Measurements from ENCODE around the gene PCNX3. TPM values are rescaled to one million over a fixed set of nuclear protein-coding genes. Genes with fewer than 3 reads are reported as not detected.
"Not testable (repeated sequence)": the region's sequence is repeated elsewhere in the genome, so short reads cannot be mapped to it uniquely, and the experiment has no call there.

PCNX3 gene
- total RNA-seq, 3 donors from 2014 or later: 55.8 to 59.7 (median 59.5) TPM

- H3K27me3 Mint-ChIP-seq (ENCODE audit: low read depth): no peaks in the 10 kb centered on the region
- DNase-seq (no peak), ATAC-seq (no peak)
- H3K36me3 Mint-ChIP-seq (ENCODE audit: insufficient read depth): peaks cover 29% of the 10 kb centered on the region
- H3K4me3 Mint-ChIP-seq: peak overlapping the region; percentile 85
- no peaks in the 10 kb centered on the region for H3K9me3 Mint-ChIP-seq
- peaks cover 44% of the 10 kb centered on the region for H3K4me1 Mint-ChIP-seq (ENCODE audit: low read depth)
These were observed 38.0 kb downstream of the PCNX3 start for GRCh38 chr11:65653229-65654225.

- Mint-ChIP-seq H3K9me3 (no peaks in the 10 kb centered on the region), H3K4me3 (no peak overlapping the region), H3K4me1 (ENCODE audit: low read depth) (peaks cover 54% of the 10 kb centered on the region), H3K36me3 (ENCODE audit: insufficient read depth) (peaks cover 41% of the 10 kb centered on the region), H3K27me3 (ENCODE audit: low read depth) (no peaks in the 10 kb centered on the region)
- ATAC-seq: no peak
- no peak for DNase-seq
These were observed 39.1 kb downstream of the PCNX3 start for GRCh38 chr11:65654375-65655349.

- Mint-ChIP-seq H3K4me1 (ENCODE audit: low read depth) (peaks cover 62% of the 10 kb centered on the region), H3K27me3 (ENCODE audit: low read depth) (no peaks in the 10 kb centered on the region)
These were observed 40.2 kb downstream of the PCNX3 start for GRCh38 chr11:65655570-65656332.

GRCh38 chr11:65657426-65657825 is 41.9 kb downstream of the PCNX3 start:
- H3K36me3 Mint-ChIP-seq (ENCODE audit: insufficient read depth): peaks cover 49% of the 10 kb centered on the region
- ATAC-seq: no peak
- peaks cover 57% of the 10 kb centered on the region for H3K4me1 Mint-ChIP-seq (ENCODE audit: low read depth)
- H3K9me3 Mint-ChIP-seq: no peaks in the 10 kb centered on the region
- DNase-seq: no peak
- no peaks in the 10 kb centered on the region for H3K27me3 Mint-ChIP-seq (ENCODE audit: low read depth)
- H3K4me3 Mint-ChIP-seq: no peak overlapping the region

More at GRCh38 chr11:65655570-65656332, 40.2 kb downstream of the PCNX3 start:
- H3K9me3 Mint-ChIP-seq: no peaks in the 10 kb centered on the region
- peaks cover 46% of the 10 kb centered on the region for H3K36me3 Mint-ChIP-seq (ENCODE audit: insufficient read depth)
- DNase-seq (no peak), ATAC-seq (no peak)
- no peak overlapping the region for H3K4me3 Mint-ChIP-seq

- DNase-seq (no peak), ATAC-seq (no peak)
- Mint-ChIP-seq H3K4me3 (peak overlapping the region; percentile 16), H3K36me3 (ENCODE audit: insufficient read depth) (peaks cover 49% of the 10 kb centered on the region), H3K9me3 (no peaks in the 10 kb centered on the region), H3K4me1 (ENCODE audit: low read depth) (peaks cover 50% of the 10 kb centered on the region), H3K27me3 (ENCODE audit: low read depth) (no peaks in the 10 kb centered on the region)
These were observed 42.8 kb downstream of the PCNX3 start for GRCh38 chr11:65658174-65659021.

GRCh38 chr11:65660038-65660437 is 44.5 kb downstream of the PCNX3 start:
- Mint-ChIP-seq H3K36me3 (ENCODE audit: insufficient read depth) (peaks cover 44% of the 10 kb centered on the region), H3K9me3 (no peaks in the 10 kb centered on the region), H3K27me3 (ENCODE audit: low read depth) (no peaks in the 10 kb centered on the region), H3K4me3 (peak overlapping the region; percentile 62), H3K4me1 (ENCODE audit: low read depth) (peaks cover 47% of the 10 kb centered on the region)
- ATAC-seq (no peak), DNase-seq (no peak)

- not testable (repeated sequence) for DNase-seq; H3K27me3 Mint-ChIP-seq (ENCODE audit: low read depth); H3K9me3 Mint-ChIP-seq; ATAC-seq
- Mint-ChIP-seq H3K4me1 (ENCODE audit: low read depth) (peaks cover 49% of the 10 kb centered on the region), H3K36me3 (ENCODE audit: insufficient read depth) (peaks cover 39% of the 10 kb centered on the region), H3K4me3 (peak overlapping the region; percentile 87)
These were observed 45.3 kb downstream of the PCNX3 start for GRCh38 chr11:65660908-65661307.

GRCh38 chr11:65661599-65662246 is 46.1 kb downstream of the PCNX3 start:
- H3K27me3 Mint-ChIP-seq (ENCODE audit: low read depth): no peaks in the 10 kb centered on the region
- peaks cover 33% of the 10 kb centered on the region for H3K36me3 Mint-ChIP-seq (ENCODE audit: insufficient read depth)
- peak overlapping the region; percentile 87 for H3K4me3 Mint-ChIP-seq
- H3K9me3 Mint-ChIP-seq: no peaks in the 10 kb centered on the region
- DNase-seq (no peak), ATAC-seq (no peak)
- peaks cover 46% of the 10 kb centered on the region for H3K4me1 Mint-ChIP-seq (ENCODE audit: low read depth)

- Mint-ChIP-seq H3K9me3 (no peaks in the 10 kb centered on the region), H3K36me3 (ENCODE audit: insufficient read depth) (peaks cover 28% of the 10 kb centered on the region), H3K4me3 (peak overlapping the region; percentile 87), H3K4me1 (ENCODE audit: low read depth) (peaks cover 41% of the 10 kb centered on the region), H3K27me3 (ENCODE audit: low read depth) (no peaks in the 10 kb centered on the region)
- DNase-seq (peak; percentile 40), ATAC-seq (peak; percentile 34 to 41)
These were observed 46.7 kb downstream of the PCNX3 start for GRCh38 chr11:65662247-65662798.

GRCh38 chr11:65662799-65663638 is 47.4 kb downstream of the PCNX3 start, which contains the start of gene RELA:
RELA (minus strand) TSS chr11:65662916; CDS start chr11:65662832, 84 bp downstream.
- ATAC-seq (peak; percentile 91 to 92), DNase-seq (peak; percentile 87)
- Mint-ChIP-seq H3K27me3 (ENCODE audit: low read depth) (no peaks in the 10 kb centered on the region), H3K36me3 (ENCODE audit: insufficient read depth) (peaks cover 22% of the 10 kb centered on the region), H3K4me3 (peak within 1 kb of the TSS; percentile 88), H3K9me3 (no peaks in the 10 kb centered on the region), H3K4me1 (ENCODE audit: low read depth) (peaks cover 38% of the 10 kb centered on the region)

- Mint-ChIP-seq H3K9me3 (no peaks in the 10 kb centered on the region), H3K27me3 (ENCODE audit: low read depth) (no peaks in the 10 kb centered on the region), H3K4me1 (ENCODE audit: low read depth) (peaks cover 35% of the 10 kb centered on the region), H3K36me3 (ENCODE audit: insufficient read depth) (peaks cover 19% of the 10 kb centered on the region), H3K4me3 (peak overlapping the region; percentile 88)
- ATAC-seq (peak; percentile 19 to 33), DNase-seq (peak; percentile 39)
These were observed 48.1 kb downstream of the PCNX3 start for GRCh38 chr11:65663639-65664200.
